ENCODE results near the gene FRYL. TPM values are rescaled to one million over a fixed set of nuclear protein-coding genes. Genes with fewer than 3 reads are reported as not detected.

FRYL gene
- total and polyA plus RNA-seq, 2 of the 8 experiments (the other 6 are each of a cell fraction or from before 2014, with no cell fraction given): 8.0 to 36.5 TPM

DNA sequence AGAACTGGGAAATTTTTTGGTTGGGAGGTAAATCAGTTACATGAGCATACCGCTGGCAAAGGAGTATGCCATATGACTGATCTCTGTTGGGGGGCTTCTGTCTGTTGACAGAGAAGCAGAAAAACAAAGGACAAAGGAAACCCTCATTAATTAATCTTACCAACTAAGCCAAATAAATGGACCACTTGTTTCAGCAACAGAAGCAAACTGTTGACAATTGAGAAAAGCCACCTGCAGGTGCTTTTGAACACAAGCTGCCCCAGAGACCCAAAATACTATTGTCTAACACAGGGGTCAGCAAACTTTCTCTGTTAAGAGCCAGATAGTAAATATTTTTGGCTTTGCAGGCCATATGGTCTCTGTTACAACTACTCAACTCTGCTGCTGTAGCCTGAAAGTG, 7.0 kb upstream of the FRYL start:
- ChIA-PET CTCF (ENCODE audit: partially characterized antibody) (interaction anchor here (1.1 kb wide), 1 partner anchor 119 kb away, joined by 3 read pairs; no protein-coding TSS in a partner anchor), POLR2A (ENCODE audit: partially characterized antibody) (interaction anchor here (1.2 kb wide), 1 partner anchor 44 kb away, joined by 4 read pairs; the partner anchor contains the start of gene OCIAD1)
- Histone ChIP-seq H4K8ac (ENCODE audit: extremely low read depth, insufficient read depth, low read length) (no peak overlapping the region), H2AK5ac (ENCODE audit: low read depth, low read length) (no peak overlapping the region), H3K79me1 (ENCODE audit: low read depth, low read length) (no peaks in the 10 kb centered on the region), H4K20me1 (replicated peaks in 1 of 2; ENCODE audit: control insufficient read depth in 1 of 2, insufficient read depth in 2 of 2, low read length in 2 of 2) (no peaks in the 10 kb centered on the region), H3K27ac (ENCODE audit: low read depth, low read length) (no peak overlapping the region), H3K18ac (ENCODE audit: extremely low read depth, low read length) (no peak overlapping the region), H3K4me3 (ENCODE audit: extremely low read depth in 1 of 4, insufficient read depth in 2 of 4, low read depth in 3 of 4, low read length in 4 of 4) (no peak overlapping the region), H3K4me1 (replicated peaks in 1 of 4; ENCODE audit: control insufficient read depth in 3 of 4, insufficient read depth in 4 of 4, low read length in 3 of 4) (peaks cover 0 to 3% (median 0%) of the 10 kb centered on the region in 4 experiments; a peak in 1 of 7 replicates), H2AFZ (ENCODE audit: low read length) (no peak overlapping the region), H4K5ac (ENCODE audit: insufficient read length, low read depth, low read length) (no peak overlapping the region), H3K14ac (ENCODE audit: insufficient read length) (no peak overlapping the region), H3K23me2 (ENCODE audit: low read depth, low read length) (no peaks in the 10 kb centered on the region), H2BK15ac (ENCODE audit: low read length) (no peak overlapping the region), H3K27me3 (replicated peaks in 1 of 4; ENCODE audit: control insufficient read depth in 3 of 4, extremely low read depth in 1 of 4, insufficient read depth in 3 of 4, low read length in 3 of 4) (no peaks in the 10 kb centered on the region), H3K36me3 (ENCODE audit: control insufficient read depth in 2 of 4, insufficient read depth in 4 of 4, low read length in 3 of 4) (no peaks in the 10 kb centered on the region), H3K56ac (replicated peaks; ENCODE audit: insufficient read length, low read depth, low read length) (no peak overlapping the region), H2BK120ac (replicated peaks; ENCODE audit: low read depth, low read length) (no peak overlapping the region), H3K79me2 (ENCODE audit: control insufficient read depth in 1 of 2, insufficient read depth in 2 of 2, low read length in 2 of 2) (no peaks in the 10 kb centered on the region), H2BK20ac (ENCODE audit: low read length) (no peak overlapping the region), H3K23ac (ENCODE audit: insufficient read length) (no peak overlapping the region), H3K4ac (replicated peaks; ENCODE audit: insufficient read length, low read depth, low read length) (no peak overlapping the region), H3K9me3 (ENCODE audit: insufficient read depth in 2 of 2, low read depth in 1 of 2, low read length in 1 of 2) (no peaks in the 10 kb centered on the region), H3K9ac (replicated peaks in 1 of 4; ENCODE audit: extremely low read depth in 1 of 4, low read depth in 3 of 4, low read length in 3 of 4) (no peak overlapping the region), H2BK12ac (ENCODE audit: low read depth, low read length) (no peak overlapping the region), H3K4me2 (ENCODE audit: insufficient read depth in 1 of 2, low read depth in 2 of 2, low read length in 2 of 2) (no peak overlapping the region), H4K91ac (replicated peaks; ENCODE audit: insufficient read length, low read length) (no peak overlapping the region), H2BK5ac (ENCODE audit: low read depth, low read length) (no peak overlapping the region)
- WGBS, 2 experiments (ENCODE audit: extremely low coverage in 1 of 2, insufficient coverage in 1 of 2, insufficient read length in 1 of 2, insufficient replicate concordance in 2 of 2, low coverage in 1 of 2, low lambda C conversion rate in 2 of 2, missing lambda C conversion rate in 1 of 2): 95% methylated on average over 1 of the region's 1 CpG; no CpG with 5 or more reads in 1 of the 2 experiments
- TF ChIP-seq TEAD4 (IDR thresholded peaks at IDR 0.05; ENCODE audit: low read depth, low read length) (no peak), ASH2L (IDR thresholded peaks at IDR 0.05; ENCODE audit: low read length) (no peak), SP2 (IDR thresholded peaks at IDR 0.05; ENCODE audit: low read length) (no peak), JUND (IDR thresholded peaks at IDR 0.05; ENCODE audit: low read length) (no peak), CBX5 (IDR thresholded peaks at IDR 0.05; ENCODE audit: low read depth, low read length) (no peak), CTBP2 (IDR thresholded peaks at IDR 0.05; ENCODE audit: borderline replicate concordance, insufficient read depth, insufficient read length, low read length) (no peak), CHD1 (IDR thresholded peaks at IDR 0.05; ENCODE audit: low read depth, low read length) (no peak), SIX5 (IDR thresholded peaks at IDR 0.05; ENCODE audit: low read depth, low read length) (no peak), BCL11A (IDR thresholded peaks at IDR 0.05; ENCODE audit: low read depth in 2 of 2, low read length in 2 of 2) (no peak), SRF (IDR thresholded peaks at IDR 0.05; ENCODE audit: low read depth, low read length) (no peak)
- FAIRE-seq: no peak
- no peak for DNase-seq (ENCODE audit: low read depth in 1 of 2, low spot score in 2 of 2)

Measured in H1 (cell line).